SU-DHL-6 (cell line): Measurements from ENCODE around the gene HSPB1.

Experiments used
- H2AFZ ChIP-seq: fragments of 200-600 bp; sonication (generic); 2 replicates; pipeline ENCODE4 v1.6.1; 2014; ENCODE audit warnings: low read depth, mild to moderate bottlenecking, moderate library complexity, mixed read lengths, antibody characterized with exemption, low read length; ENCODE audit not compliant: severe bottlenecking
- H3F3A ChIP-seq: fragments of 200-600 bp; shearing (Covaris generic); 2 replicates; pipeline ENCODE4 v1.6.0; 2016; ENCODE audit warnings: antibody characterized with exemption, mild to moderate bottlenecking; ENCODE audit not compliant: insufficient read depth
- H3K27ac ChIP-seq: fragments of 200-600 bp; sonication (generic); 2 replicates; pipeline ENCODE4 v1.5.1; 2016; ENCODE audit warnings: low read depth, mild to moderate bottlenecking, low read length, moderate library complexity, mixed read lengths
- H3K27me3 ChIP-seq: fragments of 200-600 bp; sonication (generic), shearing (Covaris generic); 2 replicates; pipeline ENCODE4 v1.6.0; 2014; ENCODE audit warnings: mild to moderate bottlenecking, low read length
- H3K36me3 ChIP-seq: fragments of 200-600 bp; sonication (generic); 2 replicates; pipeline ENCODE4 v1.6.1; 2014; ENCODE audit warnings: mild to moderate bottlenecking, low read length, mixed read lengths
- H3K4me2 ChIP-seq: fragments of 300-600, 200-600 bp; shearing (Covaris generic), sonication (generic); 2 replicates; pipeline ENCODE4 v1.6.0; 2014; ENCODE audit warnings: low read length, low read depth, mild to moderate bottlenecking; ENCODE audit not compliant: poor library complexity, severe bottlenecking
- H3K4me3 ChIP-seq: fragments of 200-600 bp; sonication (generic); 2 replicates; pipeline ENCODE4 v1.5.1; 2014; ENCODE audit warnings: antibody characterized with exemption, low read length, mild to moderate bottlenecking, mixed read lengths; ENCODE audit not compliant: insufficient read depth, poor library complexity, severe bottlenecking
- H3K79me2 ChIP-seq: fragments of 200-600 bp; sonication (generic); 2 replicates; pipeline ENCODE4 v1.6.1; 2014; ENCODE audit warnings: mild to moderate bottlenecking, low read length, moderate library complexity; ENCODE audit not compliant: insufficient read depth
- H3K9ac ChIP-seq: fragments of 200-600 bp; sonication (generic); 2 replicates; pipeline ENCODE4 v1.7.0; 2014; ENCODE audit warnings: mild to moderate bottlenecking, low read length
- H3K9me2 ChIP-seq: fragments of 200-600 bp; sonication (generic); replicated peaks from 2 replicates; pipeline ENCODE4 v1.6.1; 2014; ENCODE audit warnings: low read length; ENCODE audit not compliant: insufficient read depth
- H3K9me3 ChIP-seq: fragments of 200-600 bp; sonication (generic); 2 replicates; pipeline ENCODE4 v1.6.1; 2014; ENCODE audit warnings: low read length, mixed read lengths; ENCODE audit not compliant: insufficient read depth
- H4K20me1 ChIP-seq: fragments of 200-600 bp; sonication (generic); 2 replicates; pipeline ENCODE4 v1.6.1; 2014; ENCODE audit warnings: low read depth, mild to moderate bottlenecking, antibody characterized with exemption, low read length, moderate library complexity, mixed read lengths
- CTCF ChIP-seq: fragments of 200-600 bp; sonication (generic); IDR thresholded peaks from one replicate; pipeline ENCODE4 v1.5.1; 2017; ENCODE audit warnings: antibody characterized with exemption, mild to moderate bottlenecking, low read length, moderate library complexity; ENCODE audit not compliant: insufficient read depth, poor library complexity, severe bottlenecking
- EZH2phosphoT487 ChIP-seq: fragments of 200-600 bp; sonication (generic), shearing (Covaris generic); conservative IDR thresholded peaks from 2 replicates; pipeline ENCODE4 v1.6.1; 2018; ENCODE audit warnings: mild to moderate bottlenecking, antibody characterized with exemption, low read length, moderate library complexity, mixed read lengths

HSPB1 gene

GRCh38 chr7:76259124-76260093 is 43.1 kb upstream of the HSPB1 start:
- no peak overlapping the region for H3K4me2 ChIP-seq
- TF ChIP-seq CTCF (no peak), EZH2phosphoT487 (no peak)
- no peak overlapping the region for H3K4me3 ChIP-seq

GRCh38 chr7:76260171-76260703 is 42.2 kb upstream of the HSPB1 start:
- Histone ChIP-seq H3K27me3 (no peaks in the 10 kb centered on the region), H3K4me3 (no peak overlapping the region), H4K20me1 (no peaks in the 10 kb centered on the region), H3K79me2 (no peaks in the 10 kb centered on the region), H3K9ac (no peak overlapping the region), H3K4me2 (no peak overlapping the region), H3K36me3 (no peaks in the 10 kb centered on the region), H3F3A (no peaks in the 10 kb centered on the region), H3K27ac (no peak overlapping the region), H3K9me2 (no peaks in the 10 kb centered on the region), H3K9me3 (no peaks in the 10 kb centered on the region), H2AFZ (no peak overlapping the region)
- no peak for TF ChIP-seq CTCF
- TF ChIP-seq EZH2phosphoT487, result no peak

More at GRCh38 chr7:76259124-76260093, 43.1 kb upstream of the HSPB1 start:
- no peak overlapping the region for H3K9ac ChIP-seq
- no peak overlapping the region for H3K27ac ChIP-seq
- no peaks in the 10 kb centered on the region for H3K9me2 ChIP-seq
- H4K20me1 ChIP-seq, result no peaks in the 10 kb centered on the region
- H3K9me3 ChIP-seq, result no peaks in the 10 kb centered on the region
- no peaks in the 10 kb centered on the region for H3K27me3 ChIP-seq
- H3K36me3 ChIP-seq, result no peaks in the 10 kb centered on the region
- no peaks in the 10 kb centered on the region for H3F3A ChIP-seq
- no peak overlapping the region for H2AFZ ChIP-seq
- H3K79me2 ChIP-seq, result no peaks in the 10 kb centered on the region

- no peak overlapping the region for H3K9ac ChIP-seq
- no peak overlapping the region for H2AFZ ChIP-seq
- H4K20me1 ChIP-seq, result no peaks in the 10 kb centered on the region
- no peak overlapping the region for H3K4me2 ChIP-seq
- no peaks in the 10 kb centered on the region for H3K9me3 ChIP-seq
- H3K27ac ChIP-seq, result no peak overlapping the region
- no peaks in the 10 kb centered on the region for H3K36me3 ChIP-seq
- TF ChIP-seq EZH2phosphoT487 (no peak), CTCF (no peak)
- H3F3A ChIP-seq, result no peaks in the 10 kb centered on the region
- H3K79me2 ChIP-seq, result no peaks in the 10 kb centered on the region
- no peak overlapping the region for H3K4me3 ChIP-seq
- no peaks in the 10 kb centered on the region for H3K27me3 ChIP-seq
- H3K9me2 ChIP-seq, result no peaks in the 10 kb centered on the region
These were observed 41.1 kb upstream of the HSPB1 start for GRCh38 chr7:76261329-76261728.
